Endometrium (tissue), 2 donors: ENCODE measurements around the gene MAP4.
"Not testable (repeated sequence)": the region's sequence is repeated elsewhere in the genome, so short reads cannot be mapped to it uniquely, and the experiment has no call there.

ENCODE experiments used
- FAIRE-seq: peaks from 2 replicates; lab custom pipeline; 2012; peaks lifted over from hg19 to GRCh38; lab: Jason Lieb, UNC
- donor health status: control.
- donor health status: control.

Gene MAP4

GRCh38 chr3:48015431-48016180 lies 610 bp downstream of the MAP4 start:
- FAIRE-seq, result no peak

- FAIRE-seq, result no peak
Observed at GRCh38 chr3:48014358-48014757, 1.9 kb downstream of the MAP4 start.

GRCh38 chr3:48013288-48013980 lies 2.8 kb downstream of the MAP4 start:
- no peak for FAIRE-seq

- FAIRE-seq, result no peak
Observed at GRCh38 chr3:48012659-48013058, 3.6 kb downstream of the MAP4 start.

GRCh38 chr3:48008066-48008465 lies 8.2 kb downstream of the MAP4 start:
- FAIRE-seq, result not testable (repeated sequence)

GRCh38 chr3:48007361-48007760 lies 8.9 kb downstream of the MAP4 start:
- FAIRE-seq, result not testable (repeated sequence)

GRCh38 chr3:48006794-48007193 lies 9.4 kb downstream of the MAP4 start:
- not testable (repeated sequence) for FAIRE-seq

- no peak for FAIRE-seq
Observed at GRCh38 chr3:48004694-48005093, 11.5 kb downstream of the MAP4 start.

- FAIRE-seq, result no peak
Observed at GRCh38 chr3:48002787-48003186, 13.4 kb downstream of the MAP4 start.

GRCh38 chr3:48001991-48002390 lies 14.2 kb downstream of the MAP4 start:
- FAIRE-seq, result no peak

- FAIRE-seq, result no peak
Observed at GRCh38 chr3:48000212-48000611, 16.0 kb downstream of the MAP4 start.

- FAIRE-seq, result no peak
Observed at GRCh38 chr3:47996440-47996839, 19.8 kb downstream of the MAP4 start.

GRCh38 chr3:47994180-47994579 lies 22.0 kb downstream of the MAP4 start:
- no peak for FAIRE-seq

GRCh38 chr3:47991341-47991740 lies 24.9 kb downstream of the MAP4 start:
- FAIRE-seq, result no peak

GRCh38 chr3:47989981-47990440 lies 26.2 kb downstream of the MAP4 start:
- FAIRE-seq, result peak; percentile 84

- FAIRE-seq, result no peak
Observed at GRCh38 chr3:47985381-47985780, 30.8 kb downstream of the MAP4 start.

GRCh38 chr3:47984075-47984728 lies 32.0 kb downstream of the MAP4 start:
- no peak for FAIRE-seq

GRCh38 chr3:47980795-47981194 lies 35.4 kb downstream of the MAP4 start:
- FAIRE-seq, result peak; percentile 29

GRCh38 chr3:47979070-47979469 lies 37.1 kb downstream of the MAP4 start:
- no peak for FAIRE-seq

GRCh38 chr3:47978386-47978785 lies 37.8 kb downstream of the MAP4 start:
- no peak for FAIRE-seq

- no peak for FAIRE-seq
Observed at GRCh38 chr3:47976135-47976732, 40.0 kb downstream of the MAP4 start.

GRCh38 chr3:47974974-47975470 lies 41.2 kb downstream of the MAP4 start:
- FAIRE-seq, result no peak
